Tibial nerve (tissue), 4 donors: Measurements from ENCODE around the gene TIMELESS. TPM values are rescaled to one million over a fixed set of nuclear protein-coding genes. Genes with fewer than 3 reads are reported as not detected.

ENCODE experiments used
- DNase-seq, 2 donors: peaks; one replicate each; pipeline ENCODE4 v3.0.0-alpha.2; 2019; ENCODE audit warnings: low spot score in 2 of 2
- H3K27ac ChIP-seq, 4 donors: fragments of 200-600 bp; sonication (generic) in 3 of 4; one replicate each; pipeline ENCODE4 v1.5.1; 2017 to 2019; ENCODE audit warnings: mild to moderate bottlenecking in 1 of 4
- H3K27me3 ChIP-seq, 2 donors: fragments of 200-600 bp; sonication (generic) in 1 of 2; one replicate each; pipeline versions ENCODE4 v1.5.1 to v1.6.0; 2017 to 2019
- H3K36me3 ChIP-seq, 3 donors: fragments of 200-600 bp; sonication (generic); one replicate each; pipeline ENCODE4 v1.5.1; 2018 to 2019
- H3K4me1 ChIP-seq, 4 donors: fragments of 200-600 bp; sonication (generic) in 3 of 4; one replicate each; pipeline ENCODE4 v1.5.1; 2017 to 2019
- H3K4me3 ChIP-seq, 4 donors: fragments of 200-600 bp; sonication (generic) in 3 of 4; one replicate each; pipeline ENCODE4 v1.5.1; 2017 to 2019; ENCODE audit warnings: mild to moderate bottlenecking in 1 of 4, moderate library complexity in 1 of 4
- H3K9me3 ChIP-seq, 4 donors: fragments of 200-600 bp; sonication (generic) in 3 of 4; one replicate each; pipeline ENCODE4 v1.5.1; 2017 to 2019
- EP300 ChIP-seq, 2 donors: sonication (generic); formaldehyde crosslinking; IDR thresholded peaks; one replicate each; pipeline ENCODE4 v1.6.1; 2017; ENCODE audit warnings: antibody characterized with exemption in 2 of 2, mild to moderate bottlenecking in 1 of 2
- POLR2A ChIP-seq, 2 donors: fragments of 450-650 bp; IDR thresholded peaks; one replicate each; pipeline ENCODE4 v1.6.1; 2017; ENCODE audit warnings: antibody characterized with exemption in 2 of 2, mild to moderate bottlenecking in 2 of 2, moderate library complexity in 2 of 2
- WGBS, 2 donors: methylation state at CpG; one replicate each; pipeline ENCODE4 v1.1.5; 2018; 5-methylcytosine and 5-hydroxymethylcytosine counted together
- total RNA-seq, 4 donors: library from RNA; depleted of rRNA; stranded (reverse); fragments of >200 nt; gene quantifications; one replicate each; pipeline ENCODE4 v1.1.0, GENCODE V29; 2016
- TF ChIP-seq, protein P1 (sequence below), 5 experiments: fragments of 200-600 bp in 3 of 5; fragments of 450-650 bp in 2 of 5; sonication (generic) in 3 of 5; IDR thresholded peaks; one replicate each; pipeline ENCODE4 v1.5.1; 2016 to 2019; ENCODE audit warnings: antibody characterized with exemption in 5 of 5, mild to moderate bottlenecking in 3 of 5, moderate library complexity in 2 of 5

Gene TIMELESS
- total RNA-seq, 4 donors from 2014 or later = 3.6 to 5.1 (median 4.2) TPM

DNA sequence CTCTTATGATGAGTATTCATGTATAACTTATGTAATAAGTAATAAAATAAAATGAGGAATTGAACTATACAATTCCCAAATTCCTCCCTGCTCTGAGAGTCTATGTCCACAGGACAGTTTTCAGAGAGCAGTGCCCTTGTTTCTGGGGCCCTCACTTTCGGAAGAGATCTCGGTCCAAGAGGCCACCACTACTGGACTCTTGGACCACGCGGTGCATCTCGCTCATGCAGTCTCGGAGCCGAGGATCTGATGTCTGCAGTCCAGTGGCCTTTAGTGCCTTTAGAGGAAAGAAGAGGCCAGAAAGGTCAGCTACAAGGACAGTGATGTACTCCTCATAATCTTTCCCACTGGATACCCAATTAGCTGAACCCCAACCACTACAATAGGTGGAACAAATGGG is 30.4 kb upstream of the TIMELESS start:
- Histone ChIP-seq H3K4me1 (no peaks in the 10 kb centered on the region), H3K4me3 (no peak overlapping the region), H3K9me3 (no peaks in the 10 kb centered on the region), H3K27me3 (no peaks in the 10 kb centered on the region), H3K27ac (no peak overlapping the region), H3K36me3 (peaks cover 0 to 3% (median 0%) of the 10 kb centered on the region in 3 donors)
- no peak for DNase-seq
- TF ChIP-seq EP300 (IDR thresholded peaks at IDR 0.05) (no peak), POLR2A (IDR thresholded peaks at IDR 0.05) (no peak)
- TF ChIP-seq, protein P1, sequence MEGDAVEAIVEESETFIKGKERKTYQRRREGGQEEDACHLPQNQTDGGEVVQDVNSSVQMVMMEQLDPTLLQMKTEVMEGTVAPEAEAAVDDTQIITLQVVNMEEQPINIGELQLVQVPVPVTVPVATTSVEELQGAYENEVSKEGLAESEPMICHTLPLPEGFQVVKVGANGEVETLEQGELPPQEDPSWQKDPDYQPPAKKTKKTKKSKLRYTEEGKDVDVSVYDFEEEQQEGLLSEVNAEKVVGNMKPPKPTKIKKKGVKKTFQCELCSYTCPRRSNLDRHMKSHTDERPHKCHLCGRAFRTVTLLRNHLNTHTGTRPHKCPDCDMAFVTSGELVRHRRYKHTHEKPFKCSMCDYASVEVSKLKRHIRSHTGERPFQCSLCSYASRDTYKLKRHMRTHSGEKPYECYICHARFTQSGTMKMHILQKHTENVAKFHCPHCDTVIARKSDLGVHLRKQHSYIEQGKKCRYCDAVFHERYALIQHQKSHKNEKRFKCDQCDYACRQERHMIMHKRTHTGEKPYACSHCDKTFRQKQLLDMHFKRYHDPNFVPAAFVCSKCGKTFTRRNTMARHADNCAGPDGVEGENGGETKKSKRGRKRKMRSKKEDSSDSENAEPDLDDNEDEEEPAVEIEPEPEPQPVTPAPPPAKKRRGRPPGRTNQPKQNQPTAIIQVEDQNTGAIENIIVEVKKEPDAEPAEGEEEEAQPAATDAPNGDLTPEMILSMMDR (IDR thresholded peaks at IDR 0.05) = no peak
- 82 to 87% methylated on average over 7 of the region's 7 CpGs for WGBS, 2 donors

DNA sequence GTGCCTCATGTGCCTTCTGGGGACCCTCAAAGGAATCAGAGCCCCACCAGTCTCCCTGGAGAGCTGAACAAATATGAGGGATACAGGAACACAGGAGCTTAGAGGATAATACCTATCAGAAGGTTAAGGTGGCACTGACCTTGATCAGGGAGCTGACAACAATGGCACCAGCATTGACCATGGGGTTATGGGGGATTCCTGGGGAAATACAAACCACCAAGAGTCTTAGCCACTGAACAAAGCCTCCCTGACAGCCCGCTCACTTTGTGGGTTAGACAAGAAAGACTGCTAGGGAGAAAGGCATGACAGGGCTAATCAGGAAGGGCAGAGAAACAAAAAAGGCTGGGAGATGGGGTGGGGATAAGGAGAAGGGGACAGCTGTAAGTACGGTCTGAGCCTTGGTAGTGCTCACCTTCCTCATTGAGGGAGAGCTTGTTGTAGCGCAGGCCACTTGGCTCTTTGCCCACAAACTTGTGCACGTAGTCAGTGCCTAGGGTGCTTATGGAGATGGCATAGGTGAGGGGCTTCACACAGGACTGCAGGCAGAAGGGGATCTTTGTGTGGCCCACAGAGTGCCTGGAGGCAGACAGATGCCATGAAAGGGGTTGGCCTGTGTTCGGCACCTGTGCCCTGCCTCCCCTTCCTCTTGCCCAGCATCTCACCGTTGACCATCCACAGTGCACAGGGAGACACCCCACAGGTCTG is 28.4 kb upstream of the TIMELESS start:
- H3K4me1 ChIP-seq = no peaks in the 10 kb centered on the region
- H3K36me3 ChIP-seq = peaks cover 0 to 19% (median 0%) of the 10 kb centered on the region in 3 donors
- TF ChIP-seq, protein P1 (IDR thresholded peaks at IDR 0.05) = no peak
- no peak for TF ChIP-seq POLR2A (IDR thresholded peaks at IDR 0.05)
- no peak for TF ChIP-seq EP300 (IDR thresholded peaks at IDR 0.05)
- H3K27me3 ChIP-seq = no peaks in the 10 kb centered on the region
- H3K9me3 ChIP-seq = no peaks in the 10 kb centered on the region
- WGBS, 2 donors = 82 to 90% methylated on average over 6 of the region's 6 CpGs
- no peak overlapping the region for H3K4me3 ChIP-seq
- H3K27ac ChIP-seq = no peak overlapping the region
- DNase-seq = no peak

DNA sequence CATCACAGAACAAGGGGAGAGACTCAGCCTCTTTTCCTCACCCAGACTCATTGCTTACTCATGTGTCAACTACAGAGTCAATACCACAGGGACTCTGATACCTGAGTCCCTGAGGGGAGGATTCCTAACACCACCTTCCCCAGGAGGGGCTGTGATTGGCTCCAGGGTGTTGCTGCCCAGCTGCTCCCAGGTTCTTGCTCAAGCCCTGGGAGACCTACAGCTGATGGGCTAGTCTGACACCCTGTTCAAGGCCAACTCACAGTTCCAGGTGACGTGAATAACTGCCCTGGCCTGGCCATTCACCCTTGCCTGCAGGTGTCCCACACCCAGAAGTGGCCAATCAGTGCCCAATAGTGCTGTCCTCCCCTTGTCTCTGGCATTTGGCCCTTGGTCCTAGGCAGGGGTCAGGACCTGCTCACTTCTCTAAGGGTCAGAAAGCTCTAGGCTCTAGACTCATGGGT is 27.8 kb upstream of the TIMELESS start:
- 86% methylated on average over 1 of the region's 1 CpG; no CpG with 5 or more reads in 1 of the 2 donors for WGBS, 2 donors
- H3K36me3 ChIP-seq = peaks cover 0 to 19% (median 0%) of the 10 kb centered on the region in 3 donors
- TF ChIP-seq, protein P1 (IDR thresholded peaks at IDR 0.05) = no peak
- TF ChIP-seq POLR2A (IDR thresholded peaks at IDR 0.05) (no peak), EP300 (IDR thresholded peaks at IDR 0.05) (no peak)

DNA sequence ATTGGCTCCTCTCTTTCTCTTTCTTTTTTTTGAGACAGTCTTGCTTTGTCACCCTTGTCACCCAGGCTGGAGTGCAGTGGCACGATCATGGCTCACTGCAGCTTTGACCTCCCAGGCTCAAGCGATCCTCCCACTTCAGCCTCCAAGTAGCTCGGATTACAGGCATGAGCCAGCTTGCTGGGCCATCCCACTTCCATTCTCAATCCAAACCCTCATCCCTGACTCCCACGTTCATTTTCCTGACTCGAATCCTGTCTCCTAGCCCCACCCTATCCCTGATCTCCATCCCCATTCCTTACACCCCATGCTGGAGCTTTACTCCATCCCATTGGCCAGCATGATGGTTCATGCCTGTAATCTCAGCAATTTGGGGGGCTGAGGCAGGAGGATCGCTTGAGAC is 26.9 kb upstream of the TIMELESS start:
- Histone ChIP-seq H3K27me3 (no peaks in the 10 kb centered on the region), H3K4me1 (peaks cover 0 to under 1% (median 0%) of the 10 kb centered on the region in 4 donors), H3K27ac (no peak overlapping the region), H3K9me3 (no peaks in the 10 kb centered on the region), H3K36me3 (peaks cover 0 to 26% (median 0%) of the 10 kb centered on the region in 3 donors), H3K4me3 (no peak overlapping the region)
- no peak for DNase-seq
- TF ChIP-seq EP300 (IDR thresholded peaks at IDR 0.05) = no peak
- WGBS, 2 donors = 64 to 65% methylated on average over 6 of the region's 6 CpGs

More for the DNA sequence above, 27.8 kb upstream of the TIMELESS start:
- Histone ChIP-seq H3K4me1 (no peaks in the 10 kb centered on the region), H3K4me3 (no peak overlapping the region), H3K27me3 (no peaks in the 10 kb centered on the region), H3K27ac (no peak overlapping the region), H3K9me3 (no peaks in the 10 kb centered on the region)
- DNase-seq = no peak

DNA sequence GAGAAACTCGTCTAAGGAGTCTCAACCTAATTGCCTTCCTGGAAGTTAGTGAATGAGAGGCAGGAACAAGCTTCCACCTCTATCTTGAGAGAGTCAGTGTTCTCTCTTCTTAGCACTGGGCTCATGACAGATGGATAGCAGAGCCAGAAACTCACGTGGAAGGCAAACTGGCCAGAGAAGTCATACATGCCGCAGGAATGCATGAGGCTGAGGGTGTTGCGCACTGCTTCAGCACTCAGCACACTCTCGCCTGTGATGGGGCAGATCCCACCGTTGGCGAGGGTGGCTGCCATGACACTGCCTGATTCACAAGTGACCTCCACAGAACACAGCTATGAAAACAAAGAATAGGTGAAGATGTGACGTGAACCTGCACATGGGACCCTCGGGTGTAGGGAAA is 25.2 kb upstream of the TIMELESS start:
- H3K4me1 ChIP-seq = peaks cover 0 to 13% (median 4%) of the 10 kb centered on the region in 4 donors
- no peaks in the 10 kb centered on the region for H3K9me3 ChIP-seq
- no peak overlapping the region for H3K27ac ChIP-seq
- no peak overlapping the region for H3K4me3 ChIP-seq
- no peaks in the 10 kb centered on the region for H3K27me3 ChIP-seq
- H3K36me3 ChIP-seq = peaks cover 0 to 26% (median 0%) of the 10 kb centered on the region in 3 donors
- DNase-seq = no peak
- 88 to 89% methylated on average over 9 of the region's 9 CpGs for WGBS, 2 donors
- TF ChIP-seq, protein P1 (IDR thresholded peaks at IDR 0.05) = no peak
- no peak for TF ChIP-seq POLR2A (IDR thresholded peaks at IDR 0.05)
- TF ChIP-seq EP300 (IDR thresholded peaks at IDR 0.05) = no peak
